ENCODE results near the gene UCK1.

UCK1 gene

DNA sequence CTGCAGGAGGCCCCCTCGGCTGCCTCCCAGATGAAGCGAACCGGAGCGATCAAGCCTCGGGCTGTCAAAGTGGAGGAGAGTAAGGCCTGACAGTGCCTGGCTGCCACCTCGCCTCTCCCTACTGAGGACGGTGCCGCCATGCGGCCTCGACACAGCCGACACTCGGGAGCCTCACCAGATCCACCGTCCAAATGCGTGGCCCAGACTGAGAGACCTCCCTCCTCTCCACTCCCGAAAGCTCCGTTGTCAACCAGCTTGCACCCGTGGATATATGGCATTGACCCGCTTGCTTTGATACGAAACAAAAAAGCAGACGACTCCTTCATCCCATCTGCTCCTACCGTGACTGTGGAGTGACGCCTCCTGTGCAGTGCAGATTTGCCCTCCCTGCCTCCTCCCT is 35.3 kb downstream of the UCK1 start:
- Histone ChIP-seq H4K20me1 (ENCODE audit: insufficient read depth, low read length) (no peaks in the 10 kb centered on the region), H3K4me2 (ENCODE audit: low read depth, low read length) (no peak overlapping the region), H2AFZ (ENCODE audit: low read length) (no peak overlapping the region), H3K9me2 (replicated peaks; ENCODE audit: insufficient read depth, low read length) (no peaks in the 10 kb centered on the region), H3K9me3 (replicated peaks; ENCODE audit: insufficient read depth, low read length) (no peaks in the 10 kb centered on the region), H3K79me2 (ENCODE audit: low read length) (peaks cover 76% of the 10 kb centered on the region), H3K27me3 (replicated peaks; ENCODE audit: insufficient read depth, low read length) (no peaks in the 10 kb centered on the region), H3K4me1 (ENCODE audit: low read length) (peaks cover 25% of the 10 kb centered on the region), H3K36me3 (replicated peaks; ENCODE audit: insufficient read depth, low read length) (peaks cover 14% of the 10 kb centered on the region), H3K9ac (ENCODE audit: low read length) (no peak overlapping the region), H3F3A (ENCODE audit: insufficient read depth, low read length) (peaks cover 30% of the 10 kb centered on the region), H3K4me3 (ENCODE audit: low read length) (no peak overlapping the region), H3K27ac (ENCODE audit: low read length) (no peak overlapping the region)
- DNase-seq, result no peak
- TF ChIP-seq EZH2 (optimal IDR thresholded peaks at IDR 0.05; ENCODE audit: low read depth, low read length), result no peak
- TF ChIP-seq, protein P1, sequence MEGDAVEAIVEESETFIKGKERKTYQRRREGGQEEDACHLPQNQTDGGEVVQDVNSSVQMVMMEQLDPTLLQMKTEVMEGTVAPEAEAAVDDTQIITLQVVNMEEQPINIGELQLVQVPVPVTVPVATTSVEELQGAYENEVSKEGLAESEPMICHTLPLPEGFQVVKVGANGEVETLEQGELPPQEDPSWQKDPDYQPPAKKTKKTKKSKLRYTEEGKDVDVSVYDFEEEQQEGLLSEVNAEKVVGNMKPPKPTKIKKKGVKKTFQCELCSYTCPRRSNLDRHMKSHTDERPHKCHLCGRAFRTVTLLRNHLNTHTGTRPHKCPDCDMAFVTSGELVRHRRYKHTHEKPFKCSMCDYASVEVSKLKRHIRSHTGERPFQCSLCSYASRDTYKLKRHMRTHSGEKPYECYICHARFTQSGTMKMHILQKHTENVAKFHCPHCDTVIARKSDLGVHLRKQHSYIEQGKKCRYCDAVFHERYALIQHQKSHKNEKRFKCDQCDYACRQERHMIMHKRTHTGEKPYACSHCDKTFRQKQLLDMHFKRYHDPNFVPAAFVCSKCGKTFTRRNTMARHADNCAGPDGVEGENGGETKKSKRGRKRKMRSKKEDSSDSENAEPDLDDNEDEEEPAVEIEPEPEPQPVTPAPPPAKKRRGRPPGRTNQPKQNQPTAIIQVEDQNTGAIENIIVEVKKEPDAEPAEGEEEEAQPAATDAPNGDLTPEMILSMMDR (IDR thresholded peaks at IDR 0.05; ENCODE audit: low read length), result no peak
- TF ChIP-seq EZH2phosphoT487 (IDR thresholded peaks at IDR 0.05; ENCODE audit: low read length), result no peak

- Histone ChIP-seq H3F3A (ENCODE audit: insufficient read depth, low read length) (peaks cover 17% of the 10 kb centered on the region), H3K27me3 (replicated peaks; ENCODE audit: insufficient read depth, low read length) (no peaks in the 10 kb centered on the region), H3K9me2 (replicated peaks; ENCODE audit: insufficient read depth, low read length) (no peaks in the 10 kb centered on the region), H3K4me1 (ENCODE audit: low read length) (peaks cover 13% of the 10 kb centered on the region), H3K4me3 (ENCODE audit: low read length) (no peak overlapping the region), H3K27ac (ENCODE audit: low read length) (no peak overlapping the region), H3K9ac (ENCODE audit: low read length) (no peak overlapping the region), H3K79me2 (ENCODE audit: low read length) (peaks cover 88% of the 10 kb centered on the region), H4K20me1 (ENCODE audit: insufficient read depth, low read length) (no peaks in the 10 kb centered on the region), H2AFZ (ENCODE audit: low read length) (no peak overlapping the region), H3K36me3 (replicated peaks; ENCODE audit: insufficient read depth, low read length) (peaks cover 16% of the 10 kb centered on the region), H3K9me3 (replicated peaks; ENCODE audit: insufficient read depth, low read length) (no peaks in the 10 kb centered on the region), H3K4me2 (ENCODE audit: low read depth, low read length) (no peak overlapping the region)
- TF ChIP-seq EZH2phosphoT487 (IDR thresholded peaks at IDR 0.05; ENCODE audit: low read length) (no peak), EZH2 (optimal IDR thresholded peaks at IDR 0.05; ENCODE audit: low read depth, low read length) (no peak)
- TF ChIP-seq, protein P1 (IDR thresholded peaks at IDR 0.05; ENCODE audit: low read length), result no peak
- DNase-seq, result no peak
These were observed 36.7 kb downstream of the UCK1 start for GRCh38 chr9:131494296-131494870.

DNA sequence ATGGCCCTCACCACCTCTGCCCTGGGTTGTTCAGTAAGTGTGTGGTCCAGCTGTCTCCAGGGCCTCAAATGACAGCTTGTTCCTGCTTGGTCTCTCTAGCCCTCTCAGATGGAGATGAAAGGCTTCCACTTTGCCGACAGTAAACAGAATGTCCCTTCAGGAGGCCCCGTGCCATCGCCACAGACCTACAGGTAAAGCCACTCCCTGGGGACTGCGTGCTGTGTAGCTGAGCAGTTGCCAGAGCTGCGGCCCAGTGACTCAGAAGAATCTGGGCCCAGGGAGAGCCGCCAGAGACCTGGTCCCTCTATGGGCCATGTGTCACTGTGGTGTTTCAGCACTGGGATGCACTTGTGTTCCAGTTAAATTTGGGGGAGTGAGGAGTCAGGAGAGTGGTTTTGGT is 39.0 kb downstream of the UCK1 start:
- TF ChIP-seq, protein P1 (IDR thresholded peaks at IDR 0.05; ENCODE audit: low read length), result no peak
- TF ChIP-seq EZH2phosphoT487 (IDR thresholded peaks at IDR 0.05; ENCODE audit: low read length) (no peak), EZH2 (optimal IDR thresholded peaks at IDR 0.05; ENCODE audit: low read depth, low read length) (no peak)
- H3K9ac ChIP-seq (ENCODE audit: low read length), result no peak overlapping the region
- no peak overlapping the region for H3K4me2 ChIP-seq (ENCODE audit: low read depth, low read length)
- H3F3A ChIP-seq (ENCODE audit: insufficient read depth, low read length), result peaks cover 4% of the 10 kb centered on the region; the same call in 1 of the 2 replicates
- H3K79me2 ChIP-seq (ENCODE audit: low read length), result peaks cover 94% of the 10 kb centered on the region
- no peak overlapping the region for H3K4me3 ChIP-seq (ENCODE audit: low read length)
- no peaks in the 10 kb centered on the region for H3K9me2 ChIP-seq (replicated peaks; ENCODE audit: insufficient read depth, low read length)
- no peak for DNase-seq
- H3K27ac ChIP-seq (ENCODE audit: low read length), result no peak overlapping the region
- H4K20me1 ChIP-seq (ENCODE audit: insufficient read depth, low read length), result no peaks in the 10 kb centered on the region
- H3K27me3 ChIP-seq (replicated peaks; ENCODE audit: insufficient read depth, low read length), result no peaks in the 10 kb centered on the region
- peaks cover 22% of the 10 kb centered on the region for H3K36me3 ChIP-seq (replicated peaks; ENCODE audit: insufficient read depth, low read length)
- no peak overlapping the region for H2AFZ ChIP-seq (ENCODE audit: low read length)
- H3K4me1 ChIP-seq (ENCODE audit: low read length), result no peaks in the 10 kb centered on the region
- H3K9me3 ChIP-seq (replicated peaks; ENCODE audit: insufficient read depth, low read length), result no peaks in the 10 kb centered on the region

Data from MM.1S (cell line).